ENCODE results near the gene ZNF383. TPM values are rescaled to one million over a fixed set of nuclear protein-coding genes. Genes with fewer than 3 reads are reported as not detected.

The ZNF383 gene
- 14.0 TPM for total RNA-seq

GRCh38 chr19:37217775-37218591 is at the start of gene ZNF383:
ZNF383 (plus strand) TSS chr19:37218214; CDS start chr19:37230454, 12,240 bp downstream.

GRCh38 chr19:37172368-37173366 is 45.3 kb upstream of the ZNF383 start, which contains the start of gene ZNF585A:
ZNF585A (minus strand) TSS chr19:37172695; CDS start chr19:37169910, 2,785 bp downstream.

Other genes with a start within 250 kb of the ZNF383 start
- gene ZNF420, start 139.8 kb upstream of the ZNF383 start, total RNA-seq: 16.2 TPM
- gene ZNF585A, start 45.5 kb upstream of the ZNF383 start, total RNA-seq: 8.7 TPM
- 19.7 TPM for gene ZNF585B, start 7.7 kb upstream of the ZNF383 start, total RNA-seq
- gene ZNF527, start 152.9 kb downstream of the ZNF383 start, total RNA-seq: 9.6 TPM
- 7.8 TPM for gene ZNF569, start 249.2 kb downstream of the ZNF383 start, total RNA-seq

Data from metanephros (tissue), 1 donor.